Left lung (tissue), 10 donors: Measurements from ENCODE around the gene GJD2. TPM values are rescaled to one million over a fixed set of nuclear protein-coding genes. Genes with fewer than 3 reads are reported as not detected.

Source experiments
- ATAC-seq: fragments of 200-7000 bp; cut with Tn5 transposase; one replicate; pipeline ENCODE4 v1.9.1; 2020; ENCODE audit warnings: moderate library complexity
- DNase-seq, 4 donors: peaks; one replicate each; pipeline ENCODE4 v3.0.0-alpha.2; 2013 to 2020
- H3K27ac ChIP-seq, 2 donors: fragments of 200-600 bp; sonication (generic) in 1 of 2; one replicate each; pipeline versions ENCODE4 v1.5.0 to v1.8.0; 2020 to 2021
- H3K27me3 ChIP-seq, 2 donors: fragments of 200-600 bp; sonication (generic) in 1 of 2; one replicate each; pipeline versions ENCODE4 v1.5.0 to v1.8.0; 2020 to 2021
- H3K36me3 ChIP-seq, 2 donors: fragments of 200-600 bp; sonication (generic) in 1 of 2; one replicate each; pipeline versions ENCODE4 v1.5.0 to v1.8.0; 2020 to 2021
- H3K4me1 ChIP-seq, 2 donors: fragments of 200-600 bp; one replicate each; pipeline ENCODE4 v1.8.0; 2021
- H3K4me3 ChIP-seq, 2 donors: fragments of 200-600 bp; sonication (generic) in 1 of 2; one replicate each; pipeline versions ENCODE4 v1.5.0 to v1.8.0; 2020 to 2021; ENCODE audit warnings: mild to moderate bottlenecking in 1 of 2
- H3K9me3 ChIP-seq, 2 donors: fragments of 200-600 bp; sonication (generic) in 1 of 2; one replicate each; pipeline versions ENCODE4 v1.5.0 to v1.8.0; 2020 to 2021
- intact Hi-C, 2 donors: fragments of 100-400 bp; cut with DNase I; formaldehyde crosslinking; loops; one replicate each; pipeline versions ENCODE4 v1.11.2 to v1.14.2; 2022
- polyA plus RNA-seq, 6 donors: library from polyadenylated mRNA; unstranded; fragments of 120-200 nt; gene quantifications; one replicate each; pipeline ENCODE4 v1.2.1, GENCODE V29; 2013; ENCODE audit not compliant: insufficient read length in 6 of 6
- total RNA-seq, 2 donors: library from RNA; stranded (reverse); fragmentation: NEBNext Ultra II Directional; extraction: Animal tissue kit (Norgen Biotek cat#: 25700); gene quantifications; one replicate each; pipeline ENCODE4 v1.2.1, GENCODE V29; 2021
- TF ChIP-seq, protein P1 (sequence below), 2 donors: fragments of 200-600 bp; sonication (generic) in 1 of 2; IDR thresholded peaks; one replicate each; pipeline versions ENCODE4 v1.5.0 to v1.8.0; 2021; ENCODE audit warnings: antibody characterized with exemption in 2 of 2
- donor health status: DM: no; HTN: yes; CAD: no.
- donor health status: DM: no; HTN: no; CAD: no.

GJD2 gene
- total and polyA plus RNA-seq, 8 donors: 0.07 to 0.10 TPM; not detected in 6

DNA sequence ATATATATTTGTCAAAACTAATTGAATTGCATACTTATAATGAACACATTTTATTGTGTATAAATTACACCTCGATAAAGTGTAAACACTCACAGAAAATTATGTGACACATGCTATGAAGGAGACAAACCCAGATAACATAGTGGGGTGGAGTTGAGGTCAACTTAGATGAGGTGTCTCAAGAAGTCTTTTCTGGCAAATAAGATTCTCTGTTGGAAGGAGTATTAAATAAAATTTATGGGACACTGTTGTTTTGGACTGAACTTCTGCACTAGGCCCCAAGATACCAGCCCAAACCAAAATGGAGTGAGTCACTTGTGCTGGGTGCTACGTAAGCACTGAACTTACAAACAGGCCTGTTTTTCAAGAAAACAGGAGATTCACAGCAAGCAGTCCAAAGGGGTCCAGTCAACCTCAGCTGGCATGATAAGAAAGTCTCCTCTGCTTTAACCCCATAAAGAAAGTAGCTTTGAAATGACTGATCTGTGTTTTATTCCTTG, 21.9 kb upstream of the GJD2 start:
- Histone ChIP-seq H3K27me3 (no peaks in the 10 kb centered on the region), H3K4me3 (no peak overlapping the region), H3K27ac (no peak overlapping the region), H3K36me3 (no peaks in the 10 kb centered on the region), H3K9me3 (peaks cover 0 to 6% of the 10 kb centered on the region in 2 donors), H3K4me1 (no peaks in the 10 kb centered on the region)
- DNase-seq (peak in 1 of 4 donors; percentile 29), ATAC-seq (no peak)
- intact Hi-C loops: no loop called here
- TF ChIP-seq, protein P1, sequence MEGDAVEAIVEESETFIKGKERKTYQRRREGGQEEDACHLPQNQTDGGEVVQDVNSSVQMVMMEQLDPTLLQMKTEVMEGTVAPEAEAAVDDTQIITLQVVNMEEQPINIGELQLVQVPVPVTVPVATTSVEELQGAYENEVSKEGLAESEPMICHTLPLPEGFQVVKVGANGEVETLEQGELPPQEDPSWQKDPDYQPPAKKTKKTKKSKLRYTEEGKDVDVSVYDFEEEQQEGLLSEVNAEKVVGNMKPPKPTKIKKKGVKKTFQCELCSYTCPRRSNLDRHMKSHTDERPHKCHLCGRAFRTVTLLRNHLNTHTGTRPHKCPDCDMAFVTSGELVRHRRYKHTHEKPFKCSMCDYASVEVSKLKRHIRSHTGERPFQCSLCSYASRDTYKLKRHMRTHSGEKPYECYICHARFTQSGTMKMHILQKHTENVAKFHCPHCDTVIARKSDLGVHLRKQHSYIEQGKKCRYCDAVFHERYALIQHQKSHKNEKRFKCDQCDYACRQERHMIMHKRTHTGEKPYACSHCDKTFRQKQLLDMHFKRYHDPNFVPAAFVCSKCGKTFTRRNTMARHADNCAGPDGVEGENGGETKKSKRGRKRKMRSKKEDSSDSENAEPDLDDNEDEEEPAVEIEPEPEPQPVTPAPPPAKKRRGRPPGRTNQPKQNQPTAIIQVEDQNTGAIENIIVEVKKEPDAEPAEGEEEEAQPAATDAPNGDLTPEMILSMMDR (IDR thresholded peaks at IDR 0.05): no peak

DNA sequence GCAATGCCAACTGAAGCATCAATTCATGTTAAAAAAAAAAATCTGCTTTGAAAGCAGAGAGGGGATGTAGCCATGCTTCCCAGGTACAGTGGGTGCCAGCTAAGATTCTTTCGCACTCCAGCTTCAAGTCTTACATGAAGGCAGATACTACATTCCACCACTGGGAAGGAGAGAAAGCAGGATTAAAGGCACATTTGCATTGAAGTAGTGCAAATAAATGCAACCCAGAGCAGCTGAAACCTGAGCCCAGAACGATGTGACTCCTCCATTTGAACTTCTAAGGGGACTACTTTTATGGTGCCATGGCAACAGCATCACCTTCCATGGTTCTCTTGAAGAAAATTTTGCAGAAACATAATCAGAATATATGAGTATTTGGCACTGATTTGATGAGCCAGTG, 19.1 kb upstream of the GJD2 start:
- TF ChIP-seq, protein P1 (IDR thresholded peaks at IDR 0.05): no peak
- intact Hi-C loops: no loop called here
- no peak for DNase-seq
- H3K4me1 ChIP-seq: no peaks in the 10 kb centered on the region
- ATAC-seq: no peak
- no peaks in the 10 kb centered on the region for H3K9me3 ChIP-seq
- H3K4me3 ChIP-seq: no peak overlapping the region
- H3K36me3 ChIP-seq: no peaks in the 10 kb centered on the region
- no peaks in the 10 kb centered on the region for H3K27me3 ChIP-seq
- H3K27ac ChIP-seq: no peak overlapping the region

DNA sequence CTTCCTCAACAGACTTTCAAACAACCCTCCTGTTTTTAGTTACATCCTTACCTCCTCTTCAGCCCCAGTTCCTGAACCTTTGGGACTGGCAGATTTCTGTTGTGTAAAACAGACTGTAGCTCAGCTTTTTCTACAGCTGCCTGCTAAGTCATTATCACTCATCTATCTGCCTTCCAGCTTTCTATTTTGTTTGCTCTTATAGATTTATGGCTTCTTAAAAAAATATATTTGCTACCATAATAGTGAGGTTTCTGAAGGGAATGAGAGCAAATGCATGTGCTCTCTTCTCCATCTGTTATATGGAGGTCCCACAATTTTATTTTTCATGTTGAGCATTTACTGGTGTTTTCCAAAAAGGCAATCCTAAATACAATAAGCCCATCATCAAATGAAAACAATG, 18.2 kb upstream of the GJD2 start:
- no peaks in the 10 kb centered on the region for H3K27me3 ChIP-seq
- no peaks in the 10 kb centered on the region for H3K36me3 ChIP-seq
- DNase-seq (no peak), ATAC-seq (no peak)
- intact Hi-C loops: no loop called here
- no peaks in the 10 kb centered on the region for H3K4me1 ChIP-seq
- H3K27ac ChIP-seq: no peak overlapping the region
- H3K4me3 ChIP-seq: no peak overlapping the region
- no peaks in the 10 kb centered on the region for H3K9me3 ChIP-seq
- TF ChIP-seq, protein P1 (IDR thresholded peaks at IDR 0.05): no peak

DNA sequence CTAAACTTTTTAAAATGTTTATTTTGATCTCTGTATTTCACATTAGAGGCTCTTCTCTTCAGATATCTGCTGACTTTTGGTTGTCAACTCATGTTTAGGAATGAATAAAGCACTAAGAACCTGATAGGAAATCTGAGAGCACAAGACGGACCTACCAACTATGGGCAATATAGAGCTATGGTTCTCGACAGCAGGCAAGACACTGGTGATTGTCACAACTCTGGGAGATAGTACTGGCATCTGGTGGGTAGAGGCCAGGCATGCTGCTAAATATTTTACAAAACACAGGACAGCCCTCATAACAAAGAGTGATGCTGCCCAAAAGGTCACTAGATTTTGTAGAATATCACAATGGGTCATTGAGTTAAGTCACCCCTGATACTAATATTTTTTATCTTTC, 17.5 kb upstream of the GJD2 start:
- Histone ChIP-seq H3K4me3 (no peak overlapping the region), H3K36me3 (no peaks in the 10 kb centered on the region), H3K4me1 (no peaks in the 10 kb centered on the region), H3K9me3 (no peaks in the 10 kb centered on the region), H3K27ac (no peak overlapping the region), H3K27me3 (no peaks in the 10 kb centered on the region)
- DNase-seq: no peak
- TF ChIP-seq, protein P1 (IDR thresholded peaks at IDR 0.05): no peak
- ATAC-seq: no peak
- intact Hi-C loops: no loop called here

DNA sequence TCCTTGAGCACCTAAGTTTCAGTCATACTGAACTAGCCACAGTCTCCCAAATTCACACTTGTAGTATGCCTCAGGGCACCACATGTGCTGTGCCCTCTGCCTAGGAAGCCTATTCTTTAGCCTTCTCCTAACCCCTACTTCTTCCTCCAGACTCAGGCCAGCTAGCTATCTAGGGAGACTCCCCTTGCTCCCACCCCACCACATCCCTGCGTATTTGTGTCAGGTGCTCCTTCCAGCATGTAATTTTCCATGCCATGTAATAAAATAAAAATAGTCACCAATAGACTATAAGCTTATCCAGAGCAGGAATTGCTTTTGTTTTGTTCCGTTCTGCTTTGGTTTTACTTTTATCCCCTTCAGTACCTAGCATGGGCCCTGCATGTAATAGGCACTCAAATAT, 14.9 kb upstream of the GJD2 start:
- intact Hi-C loops: no loop called here
- ATAC-seq: no peak
- H3K4me3 ChIP-seq: no peak overlapping the region
- DNase-seq: no peak
- H3K27me3 ChIP-seq: no peaks in the 10 kb centered on the region
- H3K27ac ChIP-seq: no peak overlapping the region
- TF ChIP-seq, protein P1 (IDR thresholded peaks at IDR 0.05): no peak
- no peaks in the 10 kb centered on the region for H3K4me1 ChIP-seq
- no peaks in the 10 kb centered on the region for H3K36me3 ChIP-seq
- H3K9me3 ChIP-seq: no peaks in the 10 kb centered on the region
